Raji (cell line): ENCODE measurements around the gene CATSPER3.

Source experiments
- POLR2A ChIP-seq: IDR thresholded peaks from 2 replicates; pipeline ENCODE4 v1.6.1; 2011; ENCODE audit warnings: low read depth, low read length, control low read depth; ENCODE audit not compliant: insufficient read depth

The CATSPER3 gene

GRCh38 chr5:135053278-135053677 lies 85.6 kb downstream of the CATSPER3 start:
- TF ChIP-seq POLR2A, result peak; percentile 72

DNA sequence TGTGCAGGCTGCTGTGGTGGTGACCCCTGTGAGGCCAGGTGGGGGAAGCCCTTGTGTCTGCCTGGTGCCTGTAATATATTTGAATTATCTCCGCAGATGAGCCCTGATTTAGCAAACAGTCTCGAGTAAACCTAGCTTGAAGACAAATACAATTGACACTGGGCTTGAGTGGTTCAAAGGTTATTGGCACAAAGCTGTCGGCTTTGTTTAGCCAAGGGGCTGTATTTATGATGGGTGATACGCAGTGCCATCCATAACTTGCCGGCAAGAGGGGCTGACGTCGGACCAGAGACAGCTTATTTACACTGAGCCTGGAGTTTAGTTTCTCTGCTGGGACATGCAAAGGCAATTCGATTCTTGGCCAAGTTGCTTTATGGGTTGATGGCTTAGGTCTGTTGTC lies 86.3 kb downstream of the CATSPER3 start:
- no peak for TF ChIP-seq POLR2A

DNA sequence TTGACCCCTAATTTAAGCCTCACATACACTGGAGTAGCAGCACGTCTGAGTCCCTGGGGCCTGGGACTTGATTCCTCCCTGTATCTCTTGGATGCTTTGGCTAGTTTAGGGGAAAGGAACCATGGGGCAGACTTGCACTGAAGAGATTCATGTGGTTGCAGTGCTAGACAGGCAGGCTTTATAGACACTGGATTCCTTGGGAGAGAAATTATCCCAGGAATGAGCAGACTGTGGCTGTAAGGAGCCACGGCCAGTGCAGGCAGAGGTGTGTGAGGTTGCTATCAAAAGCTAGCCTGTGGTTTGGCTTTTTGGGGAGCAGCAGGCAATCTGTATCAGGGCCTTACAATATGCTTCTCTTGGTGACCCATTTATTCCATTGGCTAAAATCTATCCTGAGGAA lies 86.8 kb downstream of the CATSPER3 start:
- TF ChIP-seq POLR2A, result no peak

DNA sequence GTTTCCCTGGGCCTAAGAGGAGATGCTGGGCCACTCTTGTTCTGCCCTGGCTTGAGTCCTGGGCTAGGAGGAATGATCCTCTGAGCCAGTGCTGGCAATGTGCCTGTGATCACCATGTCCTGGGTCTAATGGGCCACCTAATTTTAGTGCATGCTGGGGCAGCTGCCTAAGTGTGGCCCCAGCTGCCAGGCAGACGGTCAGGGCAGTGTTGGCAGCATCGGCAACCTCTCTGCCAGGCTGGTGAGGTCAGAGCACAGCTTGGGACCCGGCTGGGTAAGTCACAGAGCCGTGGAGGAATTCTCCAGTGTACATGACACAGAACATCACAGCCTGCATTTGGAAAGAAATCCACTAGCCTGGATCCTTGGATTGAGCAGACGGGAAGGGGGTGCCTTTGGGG lies 87.7 kb downstream of the CATSPER3 start:
- no peak for TF ChIP-seq POLR2A

- no peak for TF ChIP-seq POLR2A
These were observed 88.8 kb downstream of the CATSPER3 start for GRCh38 chr5:135056316-135057030.

GRCh38 chr5:135057233-135057632 lies 89.5 kb downstream of the CATSPER3 start:
- TF ChIP-seq POLR2A, result no peak

GRCh38 chr5:135058331-135058732 lies 90.6 kb downstream of the CATSPER3 start:
- TF ChIP-seq POLR2A, result no peak

GRCh38 chr5:135059000-135059923 lies 91.6 kb downstream of the CATSPER3 start:
- no peak for TF ChIP-seq POLR2A

GRCh38 chr5:135060021-135060420 lies 92.3 kb downstream of the CATSPER3 start:
- no peak for TF ChIP-seq POLR2A

DNA sequence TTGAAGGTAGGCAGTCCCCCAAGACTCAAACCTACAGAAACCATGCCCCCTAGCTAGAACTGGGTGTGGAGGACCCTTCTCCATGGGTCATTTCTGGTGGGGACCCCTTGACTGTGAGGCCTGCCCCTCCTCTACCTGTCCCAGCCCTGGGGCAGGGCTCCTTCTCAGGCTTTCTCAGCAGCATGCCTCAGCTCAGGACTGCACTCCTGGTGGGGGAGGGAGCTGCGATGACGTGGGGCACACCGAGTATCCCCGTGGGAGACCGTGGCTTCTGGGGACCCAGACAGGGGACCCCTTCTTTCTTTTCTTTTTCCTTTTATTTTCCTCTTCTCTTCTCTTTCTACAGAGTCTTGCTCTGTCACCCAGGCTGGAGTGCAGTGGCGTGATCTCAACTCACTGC lies 93.3 kb downstream of the CATSPER3 start:
- TF ChIP-seq POLR2A, result no peak
